Muscle of arm (tissue), 12 donors: ENCODE measurements around the gene RCAN1. TPM values are rescaled to one million over a fixed set of nuclear protein-coding genes. Genes with fewer than 3 reads are reported as not detected.
A peak's percentile ranks its signal among the peaks of the same experiment; 100 is the strongest.
"Not testable (repeated sequence)": the region's sequence is repeated elsewhere in the genome, so short reads cannot be mapped to it uniquely, and the experiment has no call there.

Experiments used
- DNase-seq: peaks from one replicate; pipeline ENCODE4 v3.0.0-alpha.2; 2013
- polyA plus RNA-seq, 12 donors: library from polyadenylated mRNA; unstranded; fragments of 120-200 nt; gene quantifications; one replicate each; pipeline ENCODE4 v1.2.1, GENCODE V29; 2013; ENCODE audit not compliant: insufficient read length in 12 of 12

RCAN1 gene
- polyA plus RNA-seq, 12 donors = 17.6 to 76.2 (median 29.1) TPM; not detected in 1

DNA sequence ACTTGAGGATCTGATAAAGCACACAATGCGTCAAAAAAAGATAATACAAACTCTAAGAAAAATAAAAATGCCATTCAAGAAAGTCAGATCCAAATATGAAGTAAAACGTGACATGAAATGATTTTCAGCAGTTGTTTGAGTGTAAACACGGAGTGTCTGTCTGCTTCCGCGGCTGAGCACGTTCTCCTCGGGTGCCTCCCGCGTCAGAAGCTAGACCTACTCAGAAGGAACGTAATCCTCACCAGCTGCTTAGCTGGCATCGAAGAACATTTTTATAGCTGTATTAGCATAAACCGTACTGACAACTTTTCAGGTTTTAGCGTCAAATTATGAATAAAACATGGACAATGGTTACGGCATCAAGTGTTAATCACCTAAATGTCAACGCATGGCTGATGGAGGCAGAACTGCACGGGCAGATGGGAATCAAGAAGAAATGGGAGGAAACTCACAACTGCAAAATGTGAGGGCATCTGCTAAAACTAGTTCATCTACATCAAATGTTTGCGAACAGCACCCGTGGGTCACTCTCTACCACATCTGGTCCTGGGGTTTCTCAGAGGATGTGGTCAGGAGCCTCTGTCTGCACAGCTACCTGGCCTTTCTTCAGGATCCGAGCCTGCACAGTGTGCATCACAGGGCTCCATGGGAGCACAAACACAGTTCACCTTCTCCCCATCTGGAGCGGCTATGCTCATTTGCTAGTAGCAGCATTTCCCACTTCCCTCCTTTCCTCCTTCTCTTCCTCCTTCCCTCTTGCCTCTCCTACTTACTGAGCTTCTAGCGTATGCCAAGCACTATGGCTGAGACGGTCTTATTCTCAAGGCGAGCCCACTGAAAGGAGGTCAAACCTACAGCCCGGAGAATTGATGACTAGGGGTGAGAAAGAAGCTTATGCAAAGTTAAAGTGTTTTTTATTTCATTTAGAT is 40.0 kb downstream of the RCAN1 start:
- DNase-seq = no peak

DNA sequence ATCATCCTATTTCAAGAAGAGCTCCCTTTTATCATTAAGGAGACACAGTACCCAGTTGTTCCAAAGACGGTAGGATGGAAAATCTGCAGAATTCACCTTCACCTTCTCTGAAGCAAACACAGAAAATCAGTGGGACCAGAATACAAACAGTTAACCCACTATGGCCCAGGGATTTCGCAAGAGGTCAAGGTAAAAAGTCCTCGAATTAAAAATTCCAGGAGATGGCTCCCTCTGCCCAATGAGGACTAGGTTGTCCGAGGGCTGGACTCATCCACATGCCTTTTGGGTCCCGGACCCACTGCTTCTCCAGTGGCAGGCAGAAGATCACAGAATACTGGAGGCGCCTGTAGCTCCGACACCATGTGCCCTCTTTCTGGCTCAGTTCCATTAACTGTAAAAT is 42.9 kb downstream of the RCAN1 start:
- no peak for DNase-seq

DNA sequence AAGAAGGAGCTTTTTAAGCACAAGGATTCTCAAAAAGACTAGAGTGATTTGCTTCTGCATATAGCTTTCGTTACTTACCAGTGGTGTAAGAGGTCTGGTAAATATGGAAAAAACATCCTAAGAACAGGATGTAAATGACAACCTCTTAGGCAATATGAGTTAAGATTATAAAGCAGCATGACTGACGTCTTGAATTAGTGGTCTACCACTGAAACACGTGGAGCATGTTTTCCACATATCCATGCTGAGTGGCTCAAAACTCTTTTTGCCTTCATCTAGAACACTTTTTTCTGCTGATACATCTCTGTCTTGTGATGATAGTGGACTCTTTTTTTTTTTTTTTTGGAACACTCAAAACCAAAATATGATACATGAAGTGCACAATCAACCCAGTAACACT is 44.6 kb downstream of the RCAN1 start:
- DNase-seq = no peak

DNA sequence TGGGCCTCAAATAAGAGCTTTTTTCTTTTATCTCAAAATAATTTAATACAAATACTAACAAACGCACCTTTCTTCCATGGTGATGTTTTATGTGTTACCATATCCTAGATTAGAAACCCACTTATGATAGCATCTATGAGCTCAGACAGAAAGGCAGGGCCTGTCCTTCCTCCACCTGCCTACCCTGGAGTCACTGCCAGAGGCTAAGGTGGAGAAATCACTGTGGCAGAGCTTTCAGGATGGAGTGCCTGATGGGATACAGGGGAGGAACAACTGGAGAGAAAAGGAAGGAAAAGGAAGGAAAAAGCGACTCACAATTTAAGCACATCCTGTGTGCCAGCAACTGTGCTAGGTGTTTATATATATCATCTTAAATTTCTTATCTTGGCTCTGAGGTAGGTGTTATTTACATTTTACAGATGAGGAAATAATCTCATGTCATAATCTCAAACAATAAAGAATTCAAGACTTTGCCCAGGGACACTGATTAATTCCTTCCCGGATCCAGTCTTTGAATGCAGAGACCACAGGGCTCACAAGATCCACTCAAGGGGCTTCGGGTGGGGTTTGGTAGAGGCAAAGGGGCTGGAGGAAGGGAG is 45.4 kb downstream of the RCAN1 start:
- DNase-seq = no peak

DNA sequence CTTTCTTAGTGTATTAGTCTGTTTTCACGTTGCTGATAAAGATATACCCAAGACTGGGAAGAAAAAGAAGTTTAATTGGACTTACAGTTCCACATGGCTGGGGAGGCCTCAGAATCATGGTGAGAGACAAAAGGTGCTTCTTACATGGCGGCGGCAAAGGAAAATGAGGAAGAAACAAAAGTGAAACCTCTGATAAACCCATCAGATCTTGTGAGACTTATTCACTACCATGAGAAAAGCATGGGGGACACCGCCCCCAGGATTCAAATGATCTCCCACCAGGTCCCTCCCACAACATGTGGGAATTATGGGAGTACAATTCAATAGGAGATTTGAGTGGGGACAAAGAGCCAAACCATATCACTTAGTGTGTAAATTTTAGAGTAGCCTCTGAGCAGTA is 46.1 kb downstream of the RCAN1 start:
- DNase-seq = not testable (repeated sequence)

DNA sequence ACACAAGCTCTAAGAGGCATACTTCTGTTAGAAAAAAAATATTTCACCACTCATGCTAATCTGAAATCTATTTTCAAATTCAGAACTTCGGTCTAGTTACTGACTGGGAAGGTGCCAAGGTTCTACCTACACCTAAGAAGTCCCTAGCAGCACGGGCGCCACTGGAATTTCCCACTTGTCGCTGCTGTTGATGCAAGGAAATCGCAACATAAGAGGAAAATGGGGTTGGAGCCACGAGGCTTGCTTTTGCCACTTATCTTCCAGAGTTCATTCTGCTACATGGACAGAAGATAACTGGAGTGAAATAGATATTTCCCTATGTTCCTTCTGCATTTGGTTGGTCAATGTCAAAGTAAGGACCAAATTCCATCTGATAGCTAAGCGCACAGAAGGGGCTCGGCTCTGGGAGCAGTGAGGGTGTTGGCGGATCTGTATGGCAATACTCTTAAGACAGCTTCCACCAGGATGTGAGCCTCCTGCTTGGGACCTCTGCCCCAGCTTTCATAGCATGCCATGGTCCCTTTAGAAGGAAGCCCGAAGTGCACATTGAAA is 47.2 kb downstream of the RCAN1 start:
- no peak for DNase-seq

DNA sequence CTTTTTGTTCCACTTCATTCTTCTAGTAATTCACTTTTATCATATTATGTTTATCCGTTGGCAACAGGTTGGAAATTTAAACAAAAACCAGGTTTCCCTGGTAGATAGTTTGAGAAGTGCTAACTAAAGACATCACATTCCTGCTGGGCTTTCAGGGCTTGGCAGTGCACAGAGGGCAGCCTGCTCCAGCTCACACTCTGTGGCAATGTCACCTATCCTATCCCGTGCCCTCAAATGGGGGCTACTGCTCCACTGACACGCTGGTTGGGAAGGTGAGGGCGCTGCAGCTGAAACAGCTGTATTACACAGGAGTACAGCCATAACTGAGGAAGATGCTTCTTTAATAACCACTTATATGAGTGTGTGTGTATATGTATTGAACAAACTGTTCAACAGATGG is 49.7 kb downstream of the RCAN1 start:
- DNase-seq = no peak

DNA sequence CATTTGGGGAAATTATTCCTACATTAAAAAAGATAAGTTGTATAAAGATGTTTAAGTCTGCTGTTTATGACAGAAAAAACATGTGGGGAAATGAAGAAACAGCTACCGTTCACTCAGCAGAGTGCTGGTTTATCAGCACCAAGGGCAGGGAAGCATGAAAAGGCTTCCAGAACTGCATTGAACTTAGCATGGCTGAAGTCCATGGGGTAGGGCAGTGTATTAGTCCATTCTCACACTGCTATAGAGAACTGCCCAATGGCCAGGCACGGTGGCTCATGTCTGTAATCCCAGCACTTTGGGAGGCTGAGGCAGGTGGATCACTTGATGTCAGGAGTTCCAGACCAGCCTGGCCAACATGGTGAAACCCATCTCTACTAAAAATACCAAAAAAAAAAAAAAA is 51.5 kb downstream of the RCAN1 start:
- not testable (repeated sequence) for DNase-seq

DNA sequence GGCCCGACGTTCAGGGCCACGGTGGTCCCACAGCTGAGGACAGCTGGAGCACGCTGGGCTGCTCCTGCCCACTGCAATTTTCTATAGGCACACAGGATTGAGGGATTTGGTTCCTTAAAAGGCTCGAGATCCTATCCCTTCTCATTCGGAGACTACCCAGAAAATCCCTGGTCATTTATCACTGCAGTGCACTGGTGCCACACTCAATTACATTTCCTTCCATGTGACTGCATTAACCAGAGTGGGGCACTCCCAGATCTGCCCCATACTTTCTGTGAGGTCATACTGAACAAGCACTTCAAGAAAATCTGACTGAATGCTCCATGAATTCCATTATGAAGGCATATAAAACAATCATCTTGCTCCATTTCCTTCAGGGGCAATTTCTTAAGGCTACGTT is 53.1 kb downstream of the RCAN1 start:
- DNase-seq = no peak

DNA sequence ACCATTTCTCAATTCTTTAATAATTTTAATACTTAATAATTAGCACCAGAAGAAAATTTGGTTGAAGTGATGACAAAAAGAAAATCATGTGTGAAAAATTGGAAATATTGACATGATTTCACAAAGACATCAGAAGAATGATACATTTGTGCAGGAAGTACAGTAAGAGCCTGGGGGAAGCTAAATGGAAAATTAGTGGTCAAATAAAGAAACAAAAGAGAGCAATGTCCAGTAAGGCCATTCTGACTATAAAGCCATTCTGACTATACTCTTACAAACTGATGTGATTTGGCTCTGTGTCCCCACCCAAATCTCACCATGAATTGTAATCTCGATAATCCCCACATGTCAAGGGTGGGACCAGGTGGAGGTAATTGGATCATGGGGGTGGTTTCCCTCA is 54.3 kb downstream of the RCAN1 start:
- DNase-seq = no peak

DNA sequence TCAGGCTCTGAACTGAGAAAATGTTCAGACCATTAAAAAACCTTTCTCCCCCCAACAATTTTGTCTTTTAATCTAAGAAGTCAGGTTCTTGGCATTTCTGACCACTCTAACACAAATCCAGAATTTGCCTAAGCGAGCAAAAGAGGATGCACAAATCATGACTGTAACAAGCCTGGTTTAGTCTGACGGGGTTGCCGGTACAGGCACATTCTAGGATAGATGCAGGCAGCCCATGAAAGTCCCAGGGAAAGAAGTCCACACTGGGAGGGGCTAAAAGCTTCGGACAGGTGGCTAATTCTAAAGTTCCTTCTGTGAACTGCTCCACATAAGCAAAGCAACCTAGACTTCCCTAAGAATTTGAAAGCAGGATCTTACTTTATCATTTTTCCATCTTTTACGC is 54.9 kb downstream of the RCAN1 start:
- DNase-seq = no peak

DNA sequence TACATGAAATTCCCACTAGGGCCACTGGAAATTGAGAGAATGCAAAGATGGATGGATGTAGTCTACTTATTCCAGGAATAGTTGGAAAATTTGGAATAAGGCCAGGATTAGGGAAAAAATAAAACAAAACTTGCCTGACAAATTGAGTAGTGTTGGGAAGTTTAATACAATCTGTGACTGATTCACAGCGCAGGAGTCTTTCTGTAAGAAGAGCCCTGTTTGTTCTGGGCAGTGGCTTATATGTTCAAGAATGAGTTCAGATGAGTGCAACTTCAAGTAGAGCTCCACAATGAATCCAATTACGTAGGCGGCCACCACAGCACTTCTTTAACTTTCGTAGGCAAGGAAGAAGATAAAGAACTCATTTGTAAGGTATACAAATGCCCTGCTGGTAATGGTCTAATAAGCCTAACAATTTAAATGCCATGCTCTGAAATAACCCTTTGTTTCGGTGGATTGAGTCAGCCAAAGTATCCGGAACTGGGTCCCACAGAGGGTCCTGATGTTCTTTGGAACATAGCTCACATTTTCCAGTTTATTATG is 55.8 kb downstream of the RCAN1 start:
- DNase-seq = no peak

DNA sequence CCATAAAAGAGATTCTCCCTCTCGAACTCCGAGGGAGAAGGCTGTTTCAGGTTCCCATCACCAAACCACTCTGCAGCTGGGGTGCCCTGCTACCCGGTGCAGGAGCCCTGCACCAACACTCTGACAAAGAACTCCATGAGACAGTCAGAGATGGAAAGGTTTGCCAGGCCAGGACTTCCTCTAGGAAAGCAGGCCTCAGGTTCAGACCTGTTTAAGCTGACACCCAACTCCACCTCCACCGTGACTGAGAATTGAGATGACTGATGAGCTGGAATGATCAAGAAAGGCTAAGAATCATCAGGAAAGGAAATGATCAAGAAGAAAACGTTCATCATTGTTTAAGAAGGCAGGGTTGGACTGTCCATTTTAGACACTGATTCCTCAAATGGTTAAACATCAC is 56.7 kb downstream of the RCAN1 start:
- no peak for DNase-seq

DNA sequence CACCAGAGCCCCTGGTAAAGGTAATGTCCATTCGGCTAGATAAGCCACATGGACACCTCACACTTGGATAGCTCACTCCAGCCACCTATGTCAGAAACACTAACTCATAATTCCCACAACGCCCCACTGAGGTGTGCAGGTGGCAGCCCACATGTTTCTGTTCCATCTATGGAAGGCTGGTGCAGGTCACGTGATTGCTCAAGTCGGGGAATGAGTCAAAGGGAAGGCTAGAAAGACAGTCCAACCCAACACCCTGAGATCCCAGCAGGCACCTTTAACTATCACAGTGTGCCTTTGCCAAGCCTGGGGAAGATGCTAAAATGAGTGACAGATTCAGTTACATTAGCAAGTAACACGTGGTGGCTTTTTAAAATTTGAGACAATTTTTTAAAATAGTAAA is 57.7 kb downstream of the RCAN1 start:
- DNase-seq = no peak

DNA sequence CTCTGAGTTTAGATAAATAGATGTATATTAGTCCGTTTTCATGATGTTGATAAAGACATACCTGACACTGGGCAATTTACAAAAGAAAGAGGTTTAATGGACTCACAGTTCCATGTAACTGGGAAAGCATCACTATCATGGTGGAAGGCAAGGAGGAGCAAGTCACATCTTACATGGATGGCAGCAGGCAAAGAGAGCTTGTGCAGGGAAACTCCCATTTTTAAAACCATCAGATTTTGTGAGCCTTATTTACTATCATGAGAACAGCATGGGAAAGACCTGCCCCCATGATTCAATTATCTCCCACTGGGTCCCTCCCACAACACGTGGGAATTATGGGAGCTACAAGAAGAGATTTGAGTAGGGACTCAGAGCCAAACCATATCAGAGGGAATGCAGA is 60.2 kb downstream of the RCAN1 start:
- not testable (repeated sequence) for DNase-seq

DNA sequence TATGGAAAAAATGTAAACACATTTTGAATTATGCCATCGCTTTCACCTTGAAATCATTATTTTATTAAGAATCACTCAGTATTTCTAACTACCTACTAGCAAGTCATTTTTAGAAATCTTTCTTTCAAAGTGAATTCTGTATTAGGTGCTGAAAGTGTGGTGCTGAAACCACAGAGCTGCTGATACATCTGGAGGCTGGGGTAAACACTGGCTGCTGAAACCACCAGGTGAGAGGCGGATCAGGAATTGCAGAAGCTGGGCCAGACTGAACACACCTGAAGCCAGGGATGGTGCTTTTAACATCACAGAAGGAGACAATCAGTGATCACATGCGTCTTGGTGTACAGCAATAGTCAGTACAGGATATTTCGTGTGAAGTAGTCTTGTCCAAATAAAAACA is 60.7 kb downstream of the RCAN1 start:
- DNase-seq = no peak

DNA sequence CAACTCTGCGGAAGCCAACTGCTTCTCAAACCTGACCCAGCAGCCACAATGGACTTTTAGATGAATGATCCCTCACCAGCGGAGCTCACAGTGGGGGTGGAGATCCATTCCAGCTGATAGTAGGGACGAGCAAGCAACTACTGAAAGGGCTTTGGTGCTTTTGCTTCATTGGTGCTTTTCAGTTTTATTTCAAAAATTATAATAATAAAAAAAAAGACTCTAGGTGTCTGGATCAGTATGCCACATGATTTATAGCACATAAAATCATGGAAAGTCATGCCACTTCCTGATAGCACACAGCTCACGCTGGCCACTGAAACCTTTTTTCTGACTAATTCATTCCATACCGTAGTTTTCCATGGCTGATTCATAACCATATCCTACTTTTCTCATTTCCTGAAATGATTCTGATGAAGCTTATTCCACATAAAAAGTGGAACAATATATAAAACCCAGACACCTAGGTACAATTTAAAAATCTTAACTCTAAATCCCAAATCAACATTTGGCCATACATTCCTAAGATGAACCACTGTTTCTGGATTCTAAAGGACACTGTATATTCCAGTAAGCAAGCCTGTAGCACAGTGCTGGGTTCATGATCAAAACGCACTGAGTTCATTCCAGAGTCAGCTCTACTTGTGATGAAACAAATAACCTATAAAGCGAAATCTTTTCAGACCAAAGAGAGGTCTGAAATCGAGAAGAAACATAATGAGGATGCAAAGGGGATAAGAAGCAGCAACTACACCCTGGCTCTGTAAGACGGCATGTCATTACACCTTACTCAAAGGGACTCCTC is 61.6 kb downstream of the RCAN1 start:
- peak; percentile 40 for DNase-seq

DNA sequence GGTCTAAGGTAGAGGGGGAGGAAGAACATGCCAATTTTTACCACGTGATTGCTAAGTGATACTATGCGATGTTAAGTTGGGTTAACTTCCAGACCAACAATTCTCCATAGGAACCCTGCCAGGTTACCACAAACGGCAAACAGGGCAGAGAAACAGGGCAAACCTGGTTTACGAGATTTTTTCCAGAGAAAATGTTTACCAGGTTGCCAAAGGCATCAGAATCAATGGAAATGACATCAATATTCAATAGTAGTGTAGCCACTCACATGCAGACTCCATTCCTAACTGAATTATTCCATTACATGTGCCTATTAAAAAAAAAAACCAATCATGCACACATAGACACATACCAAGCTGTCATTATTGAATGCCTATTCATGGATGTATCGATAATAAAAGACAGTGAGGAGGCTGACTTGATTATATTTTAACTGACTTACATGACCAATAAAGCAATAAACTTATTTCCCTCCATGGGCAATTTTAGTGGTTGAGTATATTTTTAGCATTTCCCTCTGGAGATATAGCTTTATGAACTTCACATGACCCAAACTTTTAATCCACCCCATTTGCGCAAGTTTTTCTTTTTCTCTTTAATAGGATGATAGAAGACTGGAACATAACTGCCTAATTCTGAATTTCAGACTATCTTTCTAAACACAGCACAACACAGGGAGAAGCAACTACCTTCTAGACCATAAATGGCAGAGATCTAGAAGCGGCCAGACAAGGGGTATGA is 62.4 kb downstream of the RCAN1 start:
- DNase-seq = no peak

DNA sequence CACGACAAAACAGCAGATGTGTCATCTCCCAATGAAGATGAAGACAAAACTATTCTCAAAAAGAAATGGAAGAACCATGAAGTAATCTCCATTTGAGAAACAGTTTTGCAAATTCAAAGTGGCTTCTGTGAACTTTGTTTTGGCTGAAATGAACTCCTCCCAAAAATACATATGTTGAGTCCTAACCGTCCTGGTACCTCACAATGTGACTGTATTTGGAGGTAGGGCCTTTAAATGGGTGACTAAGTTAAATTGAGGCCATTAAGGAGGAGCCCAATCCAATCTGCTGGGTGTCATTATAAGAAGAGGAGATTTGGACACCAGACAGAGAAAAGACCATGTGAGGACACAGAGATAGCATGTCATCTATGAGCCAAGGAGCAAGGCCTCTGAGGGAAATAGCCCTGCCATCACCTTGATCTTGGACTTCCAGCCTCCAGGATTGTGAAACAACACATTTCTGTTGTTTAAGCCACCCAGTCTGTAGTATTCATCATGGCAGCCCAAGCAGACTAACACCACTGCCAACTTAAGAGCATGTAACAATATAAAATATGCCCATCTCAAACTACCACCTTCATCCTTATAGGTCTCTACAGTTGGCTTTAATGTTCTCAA is 64.6 kb downstream of the RCAN1 start:
- no peak for DNase-seq

DNA sequence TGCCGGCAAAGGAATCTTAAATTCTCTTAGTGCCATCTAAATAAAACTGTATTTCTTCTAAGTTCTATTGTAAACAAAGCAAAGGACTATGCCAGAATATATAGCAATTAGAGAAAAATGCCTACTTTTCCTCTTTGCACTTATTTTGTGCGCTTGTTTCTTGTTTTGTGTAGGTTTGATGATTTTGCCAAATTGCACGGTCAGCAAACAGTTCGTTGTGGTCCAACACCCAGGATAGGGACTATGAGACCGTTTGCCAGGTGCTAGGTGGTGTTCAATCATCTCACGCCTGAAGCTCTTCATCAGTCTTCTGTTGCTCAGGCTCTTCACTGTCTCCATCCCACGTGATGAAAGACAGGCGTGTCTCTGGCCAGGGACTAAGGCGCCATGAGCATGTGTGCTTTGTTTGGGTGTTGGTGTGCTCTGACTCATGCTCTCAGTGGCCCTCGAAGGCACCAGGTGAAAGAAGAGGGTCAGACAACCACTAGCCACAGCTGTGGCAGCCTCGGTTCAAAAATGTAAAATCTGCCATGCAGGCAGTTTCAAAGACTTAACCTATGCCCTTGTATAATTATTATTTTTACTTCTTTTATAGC is 66.0 kb downstream of the RCAN1 start:
- DNase-seq = no peak
